Left renal pelvis (tissue), 4 donors: ENCODE results near the gene CDKAL1. TPM values are rescaled to one million over a fixed set of nuclear protein-coding genes. Genes with fewer than 3 reads are reported as not detected.
"Not testable (repeated sequence)": the region's sequence is repeated elsewhere in the genome, so short reads cannot be mapped to it uniquely, and the experiment has no call there.

Experiments
- DNase-seq, 4 donors: peaks; one replicate each; pipeline ENCODE4 v3.0.0-alpha.2; 2013; ENCODE audit warnings: low read depth in 4 of 4, low spot score in 3 of 4
- polyA plus RNA-seq, 4 donors: library from polyadenylated mRNA; unstranded; fragments of 120-200 nt; gene quantifications; one replicate each; pipeline ENCODE4 v1.2.1, GENCODE V29; 2013; ENCODE audit not compliant: insufficient read length in 4 of 4

The CDKAL1 gene
- polyA plus RNA-seq, 4 donors: 14.7 to 20.4 (median 19.6) TPM

- DNase-seq: no peak
Observed at GRCh38 chr6:20816126-20816525, 281.9 kb downstream of the CDKAL1 start.

GRCh38 chr6:20817806-20818320, 283.6 kb downstream of the CDKAL1 start:
- DNase-seq: no peak

- DNase-seq: no peak
Observed at GRCh38 chr6:20819774-20820400, 285.6 kb downstream of the CDKAL1 start.

GRCh38 chr6:20826378-20826777, 292.1 kb downstream of the CDKAL1 start:
- DNase-seq: no peak

- DNase-seq: no peak
Observed at GRCh38 chr6:20827798-20828197, 293.5 kb downstream of the CDKAL1 start.

- DNase-seq: no peak
Observed at GRCh38 chr6:20830576-20830975, 296.3 kb downstream of the CDKAL1 start.

- DNase-seq: not testable (repeated sequence)
Observed at GRCh38 chr6:20831251-20831650, 297.0 kb downstream of the CDKAL1 start.

GRCh38 chr6:20833881-20834515, 299.7 kb downstream of the CDKAL1 start:
- DNase-seq: no peak

GRCh38 chr6:20835315-20836010, 301.2 kb downstream of the CDKAL1 start:
- no peak for DNase-seq

- no peak for DNase-seq
Observed at GRCh38 chr6:20837189-20837588, 302.9 kb downstream of the CDKAL1 start.

GRCh38 chr6:20838113-20838512, 303.9 kb downstream of the CDKAL1 start:
- DNase-seq: no peak

GRCh38 chr6:20839630-20840029, 305.4 kb downstream of the CDKAL1 start:
- no peak for DNase-seq

- no peak for DNase-seq
Observed at GRCh38 chr6:20840675-20841074, 306.4 kb downstream of the CDKAL1 start.

- no peak for DNase-seq
Observed at GRCh38 chr6:20841806-20842205, 307.5 kb downstream of the CDKAL1 start.

- DNase-seq: no peak
Observed at GRCh38 chr6:20845592-20845991, 311.3 kb downstream of the CDKAL1 start.

GRCh38 chr6:20846602-20847028, 312.4 kb downstream of the CDKAL1 start:
- DNase-seq: no peak

- no peak for DNase-seq
Observed at GRCh38 chr6:20847904-20848303, 313.6 kb downstream of the CDKAL1 start.

GRCh38 chr6:20850686-20851416, 316.6 kb downstream of the CDKAL1 start:
- DNase-seq: no peak

- no peak for DNase-seq
Observed at GRCh38 chr6:20851795-20852194, 317.5 kb downstream of the CDKAL1 start.

- no peak for DNase-seq
Observed at GRCh38 chr6:20853828-20854227, 319.6 kb downstream of the CDKAL1 start.

- no peak for DNase-seq
Observed at GRCh38 chr6:20856681-20857288, 322.5 kb downstream of the CDKAL1 start.
